ENCODE measurements around the gene APELA.

GRCh38 chr4:164828955-164829354 lies 48.0 kb upstream of the APELA start:
- no peak for TF ChIP-seq RAD21 (IDR thresholded peaks at IDR 0.05; ENCODE audit: low read length)
- TF ChIP-seq CTCF (conservative IDR thresholded peaks at IDR 0.05; ENCODE audit: low read depth, low read length), result no peak
- no peak for TF ChIP-seq MXI1 (IDR thresholded peaks at IDR 0.05; ENCODE audit: borderline replicate concordance, low read depth, low read length)
- no peak for TF ChIP-seq CEBPB (IDR thresholded peaks at IDR 0.05; ENCODE audit: low read depth, low read length)
- no peak for TF ChIP-seq USF2 (IDR thresholded peaks at IDR 0.05; ENCODE audit: low read depth, low read length)
- no peak for TF ChIP-seq MAZ (IDR thresholded peaks at IDR 0.05; ENCODE audit: borderline replicate concordance, low read depth, low read length)
- no peak for TF ChIP-seq FOS (IDR thresholded peaks at IDR 0.05; ENCODE audit: low read depth, low read length)
- no peak for TF ChIP-seq MAFK (IDR thresholded peaks at IDR 0.05; ENCODE audit: low read depth, low read length)
- TF ChIP-seq BHLHE40 (IDR thresholded peaks at IDR 0.05; ENCODE audit: low read depth, low read length), result no peak
- no peak for TF ChIP-seq POLR2A (IDR thresholded peaks at IDR 0.05; ENCODE audit: low read depth, low read length)
- TF ChIP-seq, protein P1, sequence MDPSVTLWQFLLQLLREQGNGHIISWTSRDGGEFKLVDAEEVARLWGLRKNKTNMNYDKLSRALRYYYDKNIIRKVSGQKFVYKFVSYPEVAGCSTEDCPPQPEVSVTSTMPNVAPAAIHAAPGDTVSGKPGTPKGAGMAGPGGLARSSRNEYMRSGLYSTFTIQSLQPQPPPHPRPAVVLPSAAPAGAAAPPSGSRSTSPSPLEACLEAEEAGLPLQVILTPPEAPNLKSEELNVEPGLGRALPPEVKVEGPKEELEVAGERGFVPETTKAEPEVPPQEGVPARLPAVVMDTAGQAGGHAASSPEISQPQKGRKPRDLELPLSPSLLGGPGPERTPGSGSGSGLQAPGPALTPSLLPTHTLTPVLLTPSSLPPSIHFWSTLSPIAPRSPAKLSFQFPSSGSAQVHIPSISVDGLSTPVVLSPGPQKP (IDR thresholded peaks at IDR 0.05; ENCODE audit: borderline replicate concordance, low read depth, low read length), result no peak
- TF ChIP-seq NFE2L2 (IDR thresholded peaks at IDR 0.05; ENCODE audit: low read depth, low read length), result no peak
- TF ChIP-seq SMC3 (IDR thresholded peaks at IDR 0.05; ENCODE audit: low read depth, low read length), result no peak
- TF ChIP-seq RCOR1 (IDR thresholded peaks at IDR 0.05; ENCODE audit: insufficient replicate concordance, low read length), result no peak
